HUES48 (cell line): ENCODE results near the gene SPAG6.
"Not testable (repeated sequence)": the region's sequence is repeated elsewhere in the genome, so short reads cannot be mapped to it uniquely, and the experiment has no call there.

Source experiments
- H3K27ac ChIP-seq: one replicate; pipeline ENCODE4 v1.7.0; 2013; ENCODE audit warnings: low read depth, low read length, inconsistent platforms
- H3K27me3 ChIP-seq: 2 replicates; pipeline ENCODE4 v1.6.1; 2013; ENCODE audit warnings: mild to moderate bottlenecking, low read length; ENCODE audit not compliant: control insufficient read depth, insufficient read depth
- H3K36me3 ChIP-seq: 2 replicates; pipeline ENCODE4 v1.6.1; 2013; ENCODE audit warnings: low read length; ENCODE audit not compliant: control insufficient read depth, insufficient read depth
- H3K4me1 ChIP-seq: 2 replicates; pipeline ENCODE4 v1.6.1; 2013; ENCODE audit warnings: mild to moderate bottlenecking, low read length; ENCODE audit not compliant: control insufficient read depth, insufficient read depth
- H3K4me3 ChIP-seq: 2 replicates; pipeline ENCODE4 v1.5.1; 2013; ENCODE audit warnings: mild to moderate bottlenecking, low read depth, low read length
- H3K9ac ChIP-seq: 2 replicates; pipeline ENCODE4 v1.6.1; 2013; ENCODE audit warnings: mild to moderate bottlenecking, low read depth, low read length, moderate library complexity
- H3K9me3 ChIP-seq: 2 replicates; pipeline ENCODE4 v1.6.1; 2013; ENCODE audit warnings: low read length; ENCODE audit not compliant: control insufficient read depth, insufficient read depth

Gene SPAG6

GRCh38 chr10:22379059-22379458 lies 33.8 kb downstream of the SPAG6 start:
- no peak overlapping the region for H3K9ac ChIP-seq
- peaks cover 5% of the 10 kb centered on the region for H3K4me1 ChIP-seq
- peak overlapping the region; percentile 57 for H3K27ac ChIP-seq
- no peaks in the 10 kb centered on the region for H3K27me3 ChIP-seq
- H3K4me3 ChIP-seq: no peak overlapping the region
- no peaks in the 10 kb centered on the region for H3K36me3 ChIP-seq
- H3K9me3 ChIP-seq: no peaks in the 10 kb centered on the region

GRCh38 chr10:22381262-22381661 lies 36.0 kb downstream of the SPAG6 start:
- Histone ChIP-seq H3K9ac (no peak overlapping the region), H3K27me3 (no peaks in the 10 kb centered on the region), H3K27ac (no peak overlapping the region), H3K36me3 (no peaks in the 10 kb centered on the region), H3K9me3 (no peaks in the 10 kb centered on the region), H3K4me3 (no peak overlapping the region), H3K4me1 (peaks cover 5% of the 10 kb centered on the region)

GRCh38 chr10:22386503-22386902 lies 41.2 kb downstream of the SPAG6 start:
- H3K4me1 ChIP-seq: peaks cover 7% of the 10 kb centered on the region; the same call in 1 of the 2 replicates
- H3K4me3 ChIP-seq: no peak overlapping the region
- no peak overlapping the region for H3K27ac ChIP-seq
- no peak overlapping the region for H3K9ac ChIP-seq
- no peaks in the 10 kb centered on the region for H3K9me3 ChIP-seq
- H3K27me3 ChIP-seq: no peaks in the 10 kb centered on the region
- H3K36me3 ChIP-seq: no peaks in the 10 kb centered on the region

GRCh38 chr10:22389856-22390589 lies 44.7 kb downstream of the SPAG6 start:
- Histone ChIP-seq H3K9me3 (no peaks in the 10 kb centered on the region), H3K4me1 (peaks cover 7% of the 10 kb centered on the region; the same call in 1 of the 2 replicates), H3K4me3 (no peak overlapping the region), H3K9ac (no peak overlapping the region), H3K36me3 (no peaks in the 10 kb centered on the region), H3K27ac (no peak overlapping the region), H3K27me3 (no peaks in the 10 kb centered on the region)

- H3K27ac ChIP-seq: no peak overlapping the region
- H3K36me3 ChIP-seq: no peaks in the 10 kb centered on the region
- no peak overlapping the region for H3K9ac ChIP-seq
- no peaks in the 10 kb centered on the region for H3K9me3 ChIP-seq
- peaks cover 5% of the 10 kb centered on the region; the same call in 1 of the 2 replicates for H3K4me1 ChIP-seq
- H3K4me3 ChIP-seq: no peak overlapping the region
- H3K27me3 ChIP-seq: no peaks in the 10 kb centered on the region
These were observed 46.3 kb downstream of the SPAG6 start for GRCh38 chr10:22391600-22391999.

- H3K27me3 ChIP-seq, H3K9ac ChIP-seq, H3K4me3 ChIP-seq, H3K27ac ChIP-seq, H3K36me3 ChIP-seq, H3K9me3 ChIP-seq, H3K4me1 ChIP-seq: not testable (repeated sequence)
These were observed 50.9 kb downstream of the SPAG6 start for GRCh38 chr10:22396195-22396594.

GRCh38 chr10:22406916-22407315 lies 61.6 kb downstream of the SPAG6 start:
- not testable (repeated sequence) for H3K36me3 ChIP-seq, H3K27me3 ChIP-seq, H3K4me1 ChIP-seq, H3K4me3 ChIP-seq, H3K27ac ChIP-seq, H3K9ac ChIP-seq, H3K9me3 ChIP-seq

- Histone ChIP-seq H3K9me3 (peaks cover 6% of the 10 kb centered on the region; the same call in 1 of the 2 replicates), H3K4me1 (no peaks in the 10 kb centered on the region), H3K4me3 (no peak overlapping the region), H3K9ac (no peak overlapping the region), H3K27me3 (no peaks in the 10 kb centered on the region), H3K27ac (no peak overlapping the region), H3K36me3 (no peaks in the 10 kb centered on the region)
These were observed 65.1 kb downstream of the SPAG6 start for GRCh38 chr10:22410394-22410793.

- H3K9ac ChIP-seq: no peak overlapping the region
- no peak overlapping the region for H3K27ac ChIP-seq
These were observed 65.5 kb downstream of the SPAG6 start for GRCh38 chr10:22410846-22411245.

GRCh38 chr10:22414146-22414545 lies 68.8 kb downstream of the SPAG6 start:
- Histone ChIP-seq H3K9me3 (peaks cover 3% of the 10 kb centered on the region; the same call in 1 of the 2 replicates), H3K27me3 (no peaks in the 10 kb centered on the region), H3K27ac (no peak overlapping the region), H3K9ac (no peak overlapping the region), H3K4me1 (no peaks in the 10 kb centered on the region), H3K4me3 (no peak overlapping the region), H3K36me3 (no peaks in the 10 kb centered on the region)

More at GRCh38 chr10:22410846-22411245, 65.5 kb downstream of the SPAG6 start:
- Histone ChIP-seq H3K36me3 (no peaks in the 10 kb centered on the region), H3K9me3 (peaks cover 6% of the 10 kb centered on the region; the same call in 1 of the 2 replicates), H3K27me3 (no peaks in the 10 kb centered on the region), H3K4me3 (no peak overlapping the region), H3K4me1 (no peaks in the 10 kb centered on the region)

GRCh38 chr10:22415072-22415471 lies 69.8 kb downstream of the SPAG6 start:
- H3K9me3 ChIP-seq: no peaks in the 10 kb centered on the region
- no peaks in the 10 kb centered on the region for H3K27me3 ChIP-seq
- H3K4me3 ChIP-seq: no peak overlapping the region
- no peak overlapping the region for H3K9ac ChIP-seq
- no peaks in the 10 kb centered on the region for H3K4me1 ChIP-seq
- no peak overlapping the region for H3K27ac ChIP-seq
- no peaks in the 10 kb centered on the region for H3K36me3 ChIP-seq
